ENCODE measurements around the gene CNFN.

- TF ChIP-seq, protein P1, sequence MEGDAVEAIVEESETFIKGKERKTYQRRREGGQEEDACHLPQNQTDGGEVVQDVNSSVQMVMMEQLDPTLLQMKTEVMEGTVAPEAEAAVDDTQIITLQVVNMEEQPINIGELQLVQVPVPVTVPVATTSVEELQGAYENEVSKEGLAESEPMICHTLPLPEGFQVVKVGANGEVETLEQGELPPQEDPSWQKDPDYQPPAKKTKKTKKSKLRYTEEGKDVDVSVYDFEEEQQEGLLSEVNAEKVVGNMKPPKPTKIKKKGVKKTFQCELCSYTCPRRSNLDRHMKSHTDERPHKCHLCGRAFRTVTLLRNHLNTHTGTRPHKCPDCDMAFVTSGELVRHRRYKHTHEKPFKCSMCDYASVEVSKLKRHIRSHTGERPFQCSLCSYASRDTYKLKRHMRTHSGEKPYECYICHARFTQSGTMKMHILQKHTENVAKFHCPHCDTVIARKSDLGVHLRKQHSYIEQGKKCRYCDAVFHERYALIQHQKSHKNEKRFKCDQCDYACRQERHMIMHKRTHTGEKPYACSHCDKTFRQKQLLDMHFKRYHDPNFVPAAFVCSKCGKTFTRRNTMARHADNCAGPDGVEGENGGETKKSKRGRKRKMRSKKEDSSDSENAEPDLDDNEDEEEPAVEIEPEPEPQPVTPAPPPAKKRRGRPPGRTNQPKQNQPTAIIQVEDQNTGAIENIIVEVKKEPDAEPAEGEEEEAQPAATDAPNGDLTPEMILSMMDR (IDR thresholded peaks at IDR 0.05), result no peak
- TF ChIP-seq POLR2A (IDR thresholded peaks at IDR 0.05) (no peak), EP300 (IDR thresholded peaks at IDR 0.05) (no peak)
Observed at GRCh38 chr19:42362342-42362741, 27.8 kb downstream of the CNFN start.
